ENCODE results near the gene TRIM34. TPM values are rescaled to one million over a fixed set of nuclear protein-coding genes. Genes with fewer than 3 reads are reported as not detected.

TRIM34 gene
- 2.6 to 4.0 TPM (median 3.2 TPM) in 5 replicates for total RNA-seq (2022; extraction: Qiagen RNA extraction)

GRCh38 chr11:5624489-5625279 is at the start of gene TRIM34:
TRIM34 (plus strand) TSS chr11:5625001; CDS start chr11:5632332, 7,331 bp downstream.

DNA sequence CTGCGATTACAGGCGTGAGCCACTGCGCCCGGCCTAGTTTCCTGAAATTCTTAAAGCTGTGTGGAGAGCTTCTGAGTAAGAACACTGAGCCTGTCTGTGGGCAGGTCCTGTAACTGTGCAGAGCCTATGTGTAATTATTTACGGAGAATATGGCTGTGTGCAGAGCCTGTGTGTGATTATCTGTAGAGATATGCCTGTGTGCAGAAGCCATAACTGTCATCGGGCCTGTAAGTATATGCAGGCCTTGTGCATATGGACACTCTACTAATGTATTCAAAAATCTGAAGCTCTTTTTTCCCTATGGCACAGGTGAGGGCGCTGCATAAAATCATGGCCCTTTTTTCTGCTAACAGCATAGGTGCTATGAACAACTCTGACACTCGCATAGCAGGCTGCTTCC is 44.2 kb upstream of the TRIM34 start, which contains the start of gene OR52B6:
Gene OR52B6, plus strand, starts transcription at position 301 of the 400 bp plus-strand sequence. Its CDS starts 0 bp downstream, at position 301.

GRCh38 chr11:5596607-5597201 is 28.1 kb upstream of the TRIM34 start, which contains the start of gene TRIM6:
TRIM6 (plus strand) TSS chr11:5596637; CDS start chr11:5596898, 261 bp downstream.

GRCh38 chr11:5684646-5685362 is 60.0 kb downstream of the TRIM34 start, which contains the start of gene TRIM5:
TRIM5 (minus strand) TSS chr11:5685074; CDS start chr11:5680177, 4,897 bp downstream.

DNA sequence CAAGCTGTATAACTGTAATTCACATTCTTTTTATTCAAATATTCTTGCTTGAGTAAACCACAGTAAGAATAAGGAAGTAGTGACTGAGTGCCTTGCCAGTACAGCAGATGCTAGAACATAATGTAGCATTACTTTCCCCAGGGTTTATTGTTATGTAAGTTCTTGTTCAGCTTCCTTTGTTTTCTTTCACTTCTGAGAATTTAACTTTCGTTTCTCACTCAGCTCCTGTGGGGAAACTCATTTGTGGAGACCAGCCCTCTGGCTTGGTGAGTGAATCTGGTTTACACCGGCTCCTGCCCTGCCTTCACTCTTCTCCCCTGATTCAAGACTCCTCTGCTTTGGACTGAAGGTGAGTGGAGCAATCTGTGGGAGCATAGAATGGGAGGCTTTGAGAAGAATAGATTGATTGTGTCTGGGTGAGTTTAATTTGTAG is 64.8 kb downstream of the TRIM34 start, which contains the start of gene TRIM22:
Gene TRIM22, plus strand, starts transcription at position 240 of the 433 bp plus-strand sequence. CDS start 6,443 bp downstream, outside the sequence.

Other genes starting within 250 kb of the TRIM34 start
- not detected in 5 replicates for gene OR51M1, start 241.2 kb upstream of the TRIM34 start, total RNA-seq (2022; extraction: Qiagen RNA extraction)
- gene OR51Q1, start 202.9 kb upstream of the TRIM34 start, total RNA-seq (2022; extraction: Qiagen RNA extraction): not detected in 5 replicates
- not detected in 5 replicates for gene OR51I1, start 183.5 kb upstream of the TRIM34 start, total RNA-seq (2022; extraction: Qiagen RNA extraction)
- gene OR51I2, start 175.7 kb upstream of the TRIM34 start, total RNA-seq (2022; extraction: Qiagen RNA extraction): not detected in 5 replicates
- not detected in 5 replicates for gene OR52D1, start 136.3 kb upstream of the TRIM34 start, total RNA-seq (2022; extraction: Qiagen RNA extraction)
- not detected in 5 replicates for gene UBQLN3, start 115.0 kb upstream of the TRIM34 start, total RNA-seq (2022; extraction: Qiagen RNA extraction)
- gene UBQLNL, start 108.3 kb upstream of the TRIM34 start, total RNA-seq (2022; extraction: Qiagen RNA extraction): not detected in 5 replicates
- gene OR52H1, start 76.5 kb upstream of the TRIM34 start, total RNA-seq (2022; extraction: Qiagen RNA extraction): not detected in 5 replicates
- not detected in 5 replicates for gene OR52B6, start 44.1 kb upstream of the TRIM34 start, total RNA-seq (2022; extraction: Qiagen RNA extraction)
- 6.3 to 10.1 TPM (median 8.4 TPM) in 5 replicates for gene TRIM6, start 28.4 kb upstream of the TRIM34 start, total RNA-seq (2022; extraction: Qiagen RNA extraction)
- 8.9 to 12.4 TPM (median 9.6 TPM) in 5 replicates for gene TRIM5, start 60.1 kb downstream of the TRIM34 start, total RNA-seq (2022; extraction: Qiagen RNA extraction)
- 0.61 to 1.2 TPM (median 0.67 TPM) in 5 replicates for gene TRIM22, start 64.8 kb downstream of the TRIM34 start, total RNA-seq (2022; extraction: Qiagen RNA extraction)
- not detected in 5 replicates for gene OR56B1, start 111.4 kb downstream of the TRIM34 start, total RNA-seq (2022; extraction: Qiagen RNA extraction)
- gene OR52N4, start 129.2 kb downstream of the TRIM34 start, total RNA-seq (2022; extraction: Qiagen RNA extraction): not detected in 5 replicates
- not detected in 5 replicates for gene OR52N5, start 158.4 kb downstream of the TRIM34 start, total RNA-seq (2022; extraction: Qiagen RNA extraction)
- not detected in 5 replicates for gene OR52N1, start 166.3 kb downstream of the TRIM34 start, total RNA-seq (2022; extraction: Qiagen RNA extraction)
- not detected in 5 replicates for gene OR52N2, start 183.9 kb downstream of the TRIM34 start, total RNA-seq (2022; extraction: Qiagen RNA extraction)
- not detected in 5 replicates for gene OR52E6, start 216.9 kb downstream of the TRIM34 start, total RNA-seq (2022; extraction: Qiagen RNA extraction)
- gene OR52E8, start 232.7 kb downstream of the TRIM34 start, total RNA-seq (2022; extraction: Qiagen RNA extraction): not detected in 5 replicates